HL-60 (cell line): ENCODE data around the gene TCFL5.

ENCODE experiments used
- DNase-seq, 2 experiments: peaks; one replicate each; pipeline ENCODE4 v3.0.0-alpha.2; 2010 to 2020; ENCODE audit warnings: low read depth in 1 of 2, low spot score in 1 of 2
- H3K27ac ChIP-seq: fragments of 250-450 bp; sonication (Bioruptor Pico); replicated peaks from 2 replicates; pipeline ENCODE4 v1.5.1; 2020; ENCODE audit warnings: mild to moderate bottlenecking, moderate library complexity
- H3K27me3 ChIP-seq: fragments of 250-450 bp; sonication (Bioruptor Pico); 2 replicates; pipeline ENCODE4 v1.5.1; 2021; ENCODE audit warnings: mild to moderate bottlenecking, moderate library complexity; ENCODE audit not compliant: insufficient read depth, poor library complexity, severe bottlenecking
- H3K4me3 ChIP-seq: replicated peaks from 2 replicates; pipeline ENCODE4 v1.5.1; 2011; ENCODE audit warnings: mild to moderate bottlenecking, control low read depth, low read length; ENCODE audit not compliant: insufficient read depth
- GABPA ChIP-seq: IDR thresholded peaks from 2 replicates; pipeline ENCODE4 v1.6.1; 2012; ENCODE audit warnings: low read depth
- POLR2AphosphoS5 ChIP-seq: IDR thresholded peaks from 2 replicates; pipeline ENCODE4 v1.6.1; 2012; ENCODE audit warnings: low read depth
- REST ChIP-seq: IDR thresholded peaks from 2 replicates; pipeline ENCODE4 v1.6.1; 2012; ENCODE audit warnings: low read depth; ENCODE audit not compliant: insufficient replicate concordance
- SPI1 ChIP-seq: IDR thresholded peaks from 2 replicates; pipeline ENCODE4 v1.6.1; 2012; ENCODE audit warnings: low read depth, mild to moderate bottlenecking, borderline replicate concordance
- TF ChIP-seq, protein P1 (sequence below): IDR thresholded peaks from one replicate; pipeline ENCODE4 v1.5.1; 2011; ENCODE audit warnings: low read length, control low read depth, inconsistent platforms; ENCODE audit not compliant: insufficient read depth

Gene TCFL5

DNA sequence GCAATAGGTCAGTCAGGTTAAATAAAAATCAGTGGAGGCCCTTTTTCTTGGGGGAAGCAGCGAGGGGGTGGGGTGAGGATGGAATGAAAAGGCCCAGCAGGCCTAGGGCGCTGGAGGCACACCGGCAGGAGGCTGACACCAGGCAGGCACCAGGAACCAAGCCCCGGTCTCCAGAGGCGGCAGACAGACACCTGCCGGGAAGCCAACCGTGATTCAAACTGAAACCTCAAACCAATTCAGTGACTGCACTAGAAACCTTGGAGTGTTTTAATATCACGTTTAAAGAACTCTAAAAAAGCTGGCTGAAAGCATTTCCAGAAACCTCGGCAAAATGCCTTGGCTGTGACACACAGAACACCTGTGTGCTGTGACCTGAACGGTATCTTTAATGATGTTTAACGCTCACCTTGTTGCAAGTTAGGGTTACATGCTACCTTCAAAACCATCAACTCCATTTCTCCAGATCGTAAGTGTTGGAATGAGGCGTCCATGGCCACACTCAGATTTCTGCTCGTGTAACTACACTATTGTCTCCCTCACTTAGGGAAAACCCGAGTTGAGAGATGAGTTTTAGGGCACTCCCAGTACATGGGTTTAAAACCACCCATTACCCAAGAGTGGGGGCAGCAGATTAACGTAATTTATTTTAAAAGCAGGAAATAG, 37.5 kb upstream of the TCFL5 start:
- no peak overlapping the region for H3K27ac ChIP-seq
- no peak for DNase-seq
- TF ChIP-seq GABPA: no peak
- TF ChIP-seq SPI1: no peak
- TF ChIP-seq, protein P1, sequence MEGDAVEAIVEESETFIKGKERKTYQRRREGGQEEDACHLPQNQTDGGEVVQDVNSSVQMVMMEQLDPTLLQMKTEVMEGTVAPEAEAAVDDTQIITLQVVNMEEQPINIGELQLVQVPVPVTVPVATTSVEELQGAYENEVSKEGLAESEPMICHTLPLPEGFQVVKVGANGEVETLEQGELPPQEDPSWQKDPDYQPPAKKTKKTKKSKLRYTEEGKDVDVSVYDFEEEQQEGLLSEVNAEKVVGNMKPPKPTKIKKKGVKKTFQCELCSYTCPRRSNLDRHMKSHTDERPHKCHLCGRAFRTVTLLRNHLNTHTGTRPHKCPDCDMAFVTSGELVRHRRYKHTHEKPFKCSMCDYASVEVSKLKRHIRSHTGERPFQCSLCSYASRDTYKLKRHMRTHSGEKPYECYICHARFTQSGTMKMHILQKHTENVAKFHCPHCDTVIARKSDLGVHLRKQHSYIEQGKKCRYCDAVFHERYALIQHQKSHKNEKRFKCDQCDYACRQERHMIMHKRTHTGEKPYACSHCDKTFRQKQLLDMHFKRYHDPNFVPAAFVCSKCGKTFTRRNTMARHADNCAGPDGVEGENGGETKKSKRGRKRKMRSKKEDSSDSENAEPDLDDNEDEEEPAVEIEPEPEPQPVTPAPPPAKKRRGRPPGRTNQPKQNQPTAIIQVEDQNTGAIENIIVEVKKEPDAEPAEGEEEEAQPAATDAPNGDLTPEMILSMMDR: no peak
- no peak for TF ChIP-seq REST
- H3K4me3 ChIP-seq: no peak overlapping the region
- H3K27me3 ChIP-seq: no peaks in the 10 kb centered on the region

DNA sequence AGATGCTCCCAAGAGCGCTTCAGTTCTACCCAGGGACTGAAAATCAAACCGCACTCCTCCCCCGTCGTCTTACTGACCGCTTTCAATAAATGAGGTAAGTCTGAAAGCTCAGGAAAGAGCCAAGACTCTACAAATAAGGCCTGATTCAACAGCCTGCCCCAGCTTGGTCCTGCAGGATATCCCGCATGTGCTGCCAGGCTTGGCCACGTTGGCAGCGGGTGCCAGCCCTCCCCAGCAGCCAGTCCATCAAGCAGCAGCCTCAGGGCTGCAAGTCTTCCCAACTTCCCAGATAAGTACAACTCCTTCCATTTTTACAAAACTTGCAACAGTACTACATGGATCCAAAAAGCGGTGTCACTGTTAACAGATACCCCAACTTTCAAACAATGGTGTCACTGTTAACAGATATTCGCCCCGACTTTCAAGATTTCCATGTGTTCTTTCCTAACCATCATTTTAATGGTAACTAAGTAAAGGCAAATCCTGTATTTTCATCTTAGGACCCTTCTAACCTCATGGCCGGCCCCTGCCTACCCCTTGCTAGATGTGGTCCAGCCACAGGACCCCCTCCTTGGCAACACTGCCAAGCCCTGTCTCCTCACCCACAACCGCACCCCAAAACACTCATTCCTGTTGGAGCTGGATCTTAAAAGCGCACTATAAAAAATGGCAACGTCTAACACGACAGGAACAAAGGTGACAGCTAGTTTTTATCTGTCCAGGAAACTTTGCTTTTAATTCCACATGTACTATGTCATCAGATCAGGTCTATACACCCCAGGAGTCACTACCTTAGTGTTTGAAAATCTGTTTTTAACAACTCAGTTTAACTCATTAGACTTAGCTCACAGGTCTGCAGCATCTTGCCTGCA, 36.7 kb upstream of the TCFL5 start:
- H3K27me3 ChIP-seq: no peaks in the 10 kb centered on the region
- DNase-seq: no peak
- no peak overlapping the region for H3K27ac ChIP-seq
- TF ChIP-seq, protein P1: no peak
- no peak for TF ChIP-seq SPI1
- no peak for TF ChIP-seq POLR2AphosphoS5
- TF ChIP-seq GABPA: no peak
- no peak for TF ChIP-seq REST
- no peak overlapping the region for H3K4me3 ChIP-seq

GRCh38 chr20:62897666-62898065, 36.0 kb upstream of the TCFL5 start:
- no peak for DNase-seq
- Histone ChIP-seq H3K27ac (no peak overlapping the region), H3K4me3 (no peak overlapping the region), H3K27me3 (no peaks in the 10 kb centered on the region)
- TF ChIP-seq REST (no peak), SPI1 (no peak), POLR2AphosphoS5 (no peak), GABPA (no peak)
- TF ChIP-seq, protein P1: no peak
